ENCODE data around the gene SLC10A7.

DNA sequence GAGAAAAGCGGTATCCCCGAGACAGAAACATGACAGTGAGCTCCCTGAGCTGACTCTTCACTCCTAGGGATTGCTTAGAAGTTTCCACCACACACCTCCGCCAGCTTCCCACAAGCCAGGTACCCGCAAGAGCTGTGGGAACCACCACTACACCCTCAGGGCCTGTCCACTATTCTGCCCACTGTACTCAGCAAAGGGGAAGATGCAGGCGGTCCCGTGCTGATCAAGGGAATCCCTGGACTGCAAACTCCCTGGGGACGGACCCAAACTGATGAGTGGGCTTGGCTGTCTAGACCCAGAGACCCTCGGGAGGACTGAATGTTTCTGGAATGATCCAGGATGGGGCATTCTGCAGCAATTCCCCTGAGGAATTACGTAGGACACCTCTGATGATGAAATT, 277.2 kb downstream of the SLC10A7 start:
- TF ChIP-seq, protein P1, sequence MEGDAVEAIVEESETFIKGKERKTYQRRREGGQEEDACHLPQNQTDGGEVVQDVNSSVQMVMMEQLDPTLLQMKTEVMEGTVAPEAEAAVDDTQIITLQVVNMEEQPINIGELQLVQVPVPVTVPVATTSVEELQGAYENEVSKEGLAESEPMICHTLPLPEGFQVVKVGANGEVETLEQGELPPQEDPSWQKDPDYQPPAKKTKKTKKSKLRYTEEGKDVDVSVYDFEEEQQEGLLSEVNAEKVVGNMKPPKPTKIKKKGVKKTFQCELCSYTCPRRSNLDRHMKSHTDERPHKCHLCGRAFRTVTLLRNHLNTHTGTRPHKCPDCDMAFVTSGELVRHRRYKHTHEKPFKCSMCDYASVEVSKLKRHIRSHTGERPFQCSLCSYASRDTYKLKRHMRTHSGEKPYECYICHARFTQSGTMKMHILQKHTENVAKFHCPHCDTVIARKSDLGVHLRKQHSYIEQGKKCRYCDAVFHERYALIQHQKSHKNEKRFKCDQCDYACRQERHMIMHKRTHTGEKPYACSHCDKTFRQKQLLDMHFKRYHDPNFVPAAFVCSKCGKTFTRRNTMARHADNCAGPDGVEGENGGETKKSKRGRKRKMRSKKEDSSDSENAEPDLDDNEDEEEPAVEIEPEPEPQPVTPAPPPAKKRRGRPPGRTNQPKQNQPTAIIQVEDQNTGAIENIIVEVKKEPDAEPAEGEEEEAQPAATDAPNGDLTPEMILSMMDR (IDR thresholded peaks at IDR 0.05), result no peak
- no peak for TF ChIP-seq EZH2 (IDR thresholded peaks at IDR 0.05; ENCODE audit: borderline replicate concordance, insufficient read depth, low read depth, low read length, poor library complexity, severe bottlenecking)

All from B cell (primary cell).